Gastrocnemius medialis (tissue), 4 donors: ENCODE results near the gene TNIK. TPM values are rescaled to one million over a fixed set of nuclear protein-coding genes. Genes with fewer than 3 reads are reported as not detected.
A peak's percentile ranks its signal among the peaks of the same experiment; 100 is the strongest.

Experiments used
- ATAC-seq, 2 donors: fragments of 150-250 bp; one replicate each; pipeline ENCODE4 v1.9.1; 2016
- DNase-seq, 2 donors: peaks; one replicate each; pipeline ENCODE4 v3.0.0-alpha.2; 2019
- H3K27ac ChIP-seq, 4 donors: fragments of 200-600 bp; sonication (generic); 1 replicate in 1 of 4; 2 replicates in 3 of 4; pipeline ENCODE4 v1.5.1; 2016 to 2018; ENCODE audit warnings: mild to moderate bottlenecking in 2 of 4, moderate library complexity in 1 of 4
- H3K27me3 ChIP-seq, 3 donors: fragments of 200-600 bp; sonication (generic) in 2 of 3; 1 replicate in 1 of 3; 2 replicates in 2 of 3; pipeline versions ENCODE4 v1.5.1 to v1.6.0; 2016 to 2019; ENCODE audit warnings: mild to moderate bottlenecking in 1 of 3, moderate library complexity in 1 of 3
- H3K36me3 ChIP-seq, 2 donors: fragments of 200-600 bp; sonication (generic) in 1 of 2; one replicate each; pipeline ENCODE4 v1.5.1; 2017 to 2018
- H3K4me1 ChIP-seq, 2 donors: fragments of 200-600 bp; sonication (generic) in 1 of 2; one replicate each; pipeline ENCODE4 v1.5.1; 2016 to 2017; ENCODE audit warnings: mild to moderate bottlenecking in 2 of 2
- H3K4me3 ChIP-seq, 4 donors: fragments of 200-600 bp; sonication (generic) in 3 of 4; 1 replicate in 1 of 4; 2 replicates in 3 of 4; pipeline ENCODE4 v1.5.1; 2016 to 2019; ENCODE audit warnings: mild to moderate bottlenecking in 2 of 4
- H3K9me3 ChIP-seq, 3 donors: fragments of 200-600 bp; sonication (generic) in 2 of 3; 1 replicate in 1 of 3; 2 replicates in 2 of 3; pipeline ENCODE4 v1.5.1; 2016 to 2019
- POLR2A ChIP-seq, 2 donors: fragments of 450-650 bp; IDR thresholded peaks; one replicate each; pipeline ENCODE4 v1.6.1; 2017; ENCODE audit warnings: antibody characterized with exemption in 2 of 2, mild to moderate bottlenecking in 2 of 2, moderate library complexity in 2 of 2
- in situ Hi-C, 4 donors: fragments of 200-750 bp; cut with MboI; loops; one replicate each; pipeline versions ENCODE4 v1.15.0 to v1.8.0; 2017; ENCODE audit warnings: low sequenced_read_pairs in 4 of 4
- intact Hi-C: fragments of 100-400 bp; cut with DNase I; formaldehyde crosslinking; loops from one replicate; pipeline ENCODE4 v1.15.1; 2023; ENCODE audit warnings: low total_unique reads
- total RNA-seq, 4 donors: library from RNA; depleted of rRNA; stranded (reverse); fragments of >200 nt; gene quantifications; one replicate each; pipeline versions ENCODE4 v1.1.0 to v1.2.3, GENCODE V29; 2016
- TF ChIP-seq, protein P1 (sequence below), 5 experiments: fragments of 450-650 bp in 3 of 5; fragments of 200-600 bp in 2 of 5; sonication (generic) in 2 of 5; IDR thresholded peaks in 4 of 5; conservative IDR thresholded peaks in 1 of 5; 1 replicate in 4 of 5; 2 replicates in 1 of 5; pipeline ENCODE4 v1.5.1; 2016 to 2019; ENCODE audit warnings: antibody characterized with exemption in 5 of 5, mild to moderate bottlenecking in 3 of 5, moderate library complexity in 3 of 5

The TNIK gene
- total RNA-seq, 4 donors from 2014 or later: 5.2 to 19.7 (median 10.6) TPM

DNA sequence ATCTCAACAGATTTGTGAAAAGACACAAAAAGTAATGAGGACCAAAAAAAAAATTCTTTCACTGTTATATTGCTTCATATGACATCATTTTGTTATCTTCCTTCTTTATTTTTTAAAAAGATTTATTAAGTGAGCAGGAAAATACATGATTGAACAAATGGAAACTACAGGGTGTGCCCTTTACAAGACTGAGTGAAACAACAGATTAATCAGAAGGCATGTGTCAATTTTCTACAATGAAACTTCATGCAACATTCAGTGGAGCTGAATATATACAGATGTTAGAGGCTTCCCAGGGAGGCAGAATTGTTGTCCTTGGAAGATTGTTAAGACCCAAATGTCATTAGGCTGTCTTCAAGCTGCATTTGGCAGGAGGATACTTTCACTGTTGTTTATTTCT is 405.3 kb downstream of the TNIK start:
- H3K4me3 ChIP-seq: no peak overlapping the region
- H3K27me3 ChIP-seq: no peaks in the 10 kb centered on the region
- intact Hi-C loops (no loop called here), in situ Hi-C loops (no loop called here)
- H3K27ac ChIP-seq: no peak overlapping the region
- no peak for DNase-seq
- H3K36me3 ChIP-seq: no peaks in the 10 kb centered on the region
- no peaks in the 10 kb centered on the region for H3K4me1 ChIP-seq
- no peaks in the 10 kb centered on the region for H3K9me3 ChIP-seq
- no peak for TF ChIP-seq POLR2A (IDR thresholded peaks at IDR 0.05)
- TF ChIP-seq, protein P1, sequence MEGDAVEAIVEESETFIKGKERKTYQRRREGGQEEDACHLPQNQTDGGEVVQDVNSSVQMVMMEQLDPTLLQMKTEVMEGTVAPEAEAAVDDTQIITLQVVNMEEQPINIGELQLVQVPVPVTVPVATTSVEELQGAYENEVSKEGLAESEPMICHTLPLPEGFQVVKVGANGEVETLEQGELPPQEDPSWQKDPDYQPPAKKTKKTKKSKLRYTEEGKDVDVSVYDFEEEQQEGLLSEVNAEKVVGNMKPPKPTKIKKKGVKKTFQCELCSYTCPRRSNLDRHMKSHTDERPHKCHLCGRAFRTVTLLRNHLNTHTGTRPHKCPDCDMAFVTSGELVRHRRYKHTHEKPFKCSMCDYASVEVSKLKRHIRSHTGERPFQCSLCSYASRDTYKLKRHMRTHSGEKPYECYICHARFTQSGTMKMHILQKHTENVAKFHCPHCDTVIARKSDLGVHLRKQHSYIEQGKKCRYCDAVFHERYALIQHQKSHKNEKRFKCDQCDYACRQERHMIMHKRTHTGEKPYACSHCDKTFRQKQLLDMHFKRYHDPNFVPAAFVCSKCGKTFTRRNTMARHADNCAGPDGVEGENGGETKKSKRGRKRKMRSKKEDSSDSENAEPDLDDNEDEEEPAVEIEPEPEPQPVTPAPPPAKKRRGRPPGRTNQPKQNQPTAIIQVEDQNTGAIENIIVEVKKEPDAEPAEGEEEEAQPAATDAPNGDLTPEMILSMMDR (IDR thresholded peaks at IDR 0.05 in 4 of 5, conservative IDR thresholded peaks at IDR 0.05 in 1 of 5): no peak
- no peak for ATAC-seq

DNA sequence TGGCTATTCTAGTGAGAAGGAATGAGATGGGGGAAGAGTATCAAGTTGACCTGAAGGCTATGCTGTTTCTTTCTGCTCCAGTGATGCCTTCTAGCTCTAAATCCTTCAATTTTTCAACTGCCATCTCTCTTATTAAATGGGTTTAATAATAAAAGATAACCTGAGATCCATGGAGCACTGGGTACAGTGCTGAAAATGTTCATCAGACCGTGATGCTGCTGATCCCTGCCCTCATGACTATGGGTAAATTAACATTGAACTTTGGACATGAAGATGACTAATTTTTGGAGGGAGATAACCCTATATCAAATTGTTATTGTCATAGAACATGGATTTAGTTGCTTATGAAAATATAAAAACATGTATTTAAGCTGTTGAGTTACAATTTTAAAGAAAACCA is 406.0 kb downstream of the TNIK start:
- intact Hi-C loops (no loop called here), in situ Hi-C loops (no loop called here)
- H3K4me3 ChIP-seq: no peak overlapping the region
- H3K36me3 ChIP-seq: no peaks in the 10 kb centered on the region
- no peak for ATAC-seq
- no peaks in the 10 kb centered on the region for H3K27me3 ChIP-seq
- H3K4me1 ChIP-seq: no peaks in the 10 kb centered on the region
- DNase-seq: no peak
- TF ChIP-seq, protein P1 (IDR thresholded peaks at IDR 0.05 in 4 of 5, conservative IDR thresholded peaks at IDR 0.05 in 1 of 5): no peak
- TF ChIP-seq POLR2A (IDR thresholded peaks at IDR 0.05): no peak
- H3K27ac ChIP-seq: no peak overlapping the region
- H3K9me3 ChIP-seq: no peaks in the 10 kb centered on the region

GRCh38 chr3:171049861-171050444 is 410.3 kb downstream of the TNIK start:
- ATAC-seq: peak; percentile 56 to 58
- no peaks in the 10 kb centered on the region for H3K4me1 ChIP-seq
- H3K9me3 ChIP-seq: no peaks in the 10 kb centered on the region
- no peak for DNase-seq
- intact Hi-C loops: loop anchor here (2.0 kb wide), 1 partner anchor 515 kb away; no protein-coding TSS in a partner anchor
- in situ Hi-C loops: loop anchor here in 1 of 4 donors (10.0 kb wide), 1 partner anchor 515 kb away; no protein-coding TSS in a partner anchor
- no peak for TF ChIP-seq POLR2A (IDR thresholded peaks at IDR 0.05)
- TF ChIP-seq, protein P1 (IDR thresholded peaks at IDR 0.05 in 4 of 5, conservative IDR thresholded peaks at IDR 0.05 in 1 of 5): peak in 4 of 5 experiments; percentile 29 to 58 (median 44)
- no peak overlapping the region for H3K4me3 ChIP-seq
- H3K27me3 ChIP-seq: no peaks in the 10 kb centered on the region
- no peak overlapping the region for H3K27ac ChIP-seq
- H3K36me3 ChIP-seq: no peaks in the 10 kb centered on the region

GRCh38 chr3:171046760-171047159 is 413.4 kb downstream of the TNIK start:
- no peaks in the 10 kb centered on the region for H3K27me3 ChIP-seq
- in situ Hi-C loops (loop anchor here in 1 of 4 donors (10.0 kb wide), 1 partner anchor 518 kb away; no protein-coding TSS in a partner anchor), intact Hi-C loops (no loop called here)
- TF ChIP-seq, protein P1 (IDR thresholded peaks at IDR 0.05 in 4 of 5, conservative IDR thresholded peaks at IDR 0.05 in 1 of 5): no peak
- no peak for TF ChIP-seq POLR2A (IDR thresholded peaks at IDR 0.05)
- H3K27ac ChIP-seq: no peak overlapping the region
- ATAC-seq (no peak), DNase-seq (no peak)
- no peak overlapping the region for H3K4me3 ChIP-seq
- H3K36me3 ChIP-seq: no peaks in the 10 kb centered on the region
- H3K4me1 ChIP-seq: no peaks in the 10 kb centered on the region
- H3K9me3 ChIP-seq: no peaks in the 10 kb centered on the region
